LNCAP (cell line): ENCODE results near the gene PIK3C2B.

ENCODE experiments used
- CTCF ChIP-seq: fragments of 450-650 bp; IDR thresholded peaks from 2 replicates; pipeline ENCODE4 v1.5.1; 2017; ENCODE audit warnings: mild to moderate bottlenecking

PIK3C2B gene

GRCh38 chr1:204455831-204456145 lies 38.8 kb downstream of the PIK3C2B start:
- TF ChIP-seq CTCF: no peak

GRCh38 chr1:204455063-204455830 lies 39.4 kb downstream of the PIK3C2B start:
- no peak for TF ChIP-seq CTCF

- TF ChIP-seq CTCF: no peak
Observed at GRCh38 chr1:204454476-204454875, 40.1 kb downstream of the PIK3C2B start.

- TF ChIP-seq CTCF: no peak
Observed at GRCh38 chr1:204453141-204453772, 41.3 kb downstream of the PIK3C2B start.

- TF ChIP-seq CTCF: no peak
Observed at GRCh38 chr1:204451352-204452124, 43.1 kb downstream of the PIK3C2B start.

GRCh38 chr1:204450461-204451257 lies 43.9 kb downstream of the PIK3C2B start:
- no peak for TF ChIP-seq CTCF

GRCh38 chr1:204449678-204450280 lies 44.8 kb downstream of the PIK3C2B start:
- TF ChIP-seq CTCF: no peak
